ENCODE data around the gene PWWP2B. TPM values are rescaled to one million over a fixed set of nuclear protein-coding genes. Genes with fewer than 3 reads are reported as not detected.
"Not testable (repeated sequence)": the region's sequence is repeated elsewhere in the genome, so short reads cannot be mapped to it uniquely, and the experiment has no call there.

Gene PWWP2B
- total RNA-seq, 2 experiments from 2014 or later = 2.9 to 3.1 TPM

DNA sequence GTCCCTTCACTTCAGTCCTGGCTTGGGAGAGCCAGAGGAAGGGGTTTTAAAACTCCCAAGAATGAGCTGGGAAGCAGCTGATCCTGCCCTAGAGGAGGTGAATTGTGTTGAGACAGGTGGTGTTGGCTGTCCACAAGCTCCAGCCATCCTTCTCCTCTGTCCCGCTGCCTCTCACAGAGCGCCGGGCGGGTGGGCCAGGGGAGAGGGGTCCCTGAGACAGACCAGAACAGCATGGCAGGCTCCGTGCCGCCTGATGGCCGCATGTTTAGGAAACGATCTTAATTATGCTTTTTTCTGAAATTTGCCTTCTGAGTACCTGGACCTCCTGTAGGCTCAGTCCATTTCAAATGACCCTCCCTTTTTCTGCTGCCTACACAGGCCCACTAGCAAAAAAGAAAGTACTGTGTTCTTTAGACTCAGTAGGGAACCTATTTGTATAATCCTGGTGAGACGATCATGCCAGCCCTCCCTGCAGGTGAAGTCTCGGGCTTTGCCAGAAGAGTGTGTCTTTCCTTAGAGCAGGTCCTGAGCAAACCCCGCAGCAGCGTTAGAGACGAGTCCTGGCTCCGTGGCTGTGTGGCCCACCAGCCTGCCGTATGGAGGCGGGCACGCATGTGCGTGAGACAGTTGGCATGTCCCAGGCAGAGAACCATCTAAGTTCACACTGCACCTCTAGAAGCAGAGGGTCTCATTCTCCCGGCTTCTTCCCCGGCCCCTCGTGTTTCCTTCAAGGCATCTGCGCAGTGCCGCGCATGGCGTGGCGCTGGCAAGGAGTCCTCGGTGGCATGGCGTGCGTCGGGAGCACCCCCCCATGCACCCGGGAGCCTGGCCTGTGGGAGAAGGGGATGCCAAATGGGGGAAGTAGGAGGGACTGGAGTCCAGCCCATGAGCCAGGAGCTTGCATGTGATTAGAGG, 26.3 kb upstream of the PWWP2B start:
- Mint-ChIP-seq H3K36me3 (no peaks in the 10 kb centered on the region), H3K27ac (no peak overlapping the region), H3K4me1 (peaks cover 4% of the 10 kb centered on the region), H3K27me3 (no peaks in the 10 kb centered on the region), H3K9me3 (no peaks in the 10 kb centered on the region), H3K4me3 (no peak overlapping the region)
- DNase-seq = no peak

DNA sequence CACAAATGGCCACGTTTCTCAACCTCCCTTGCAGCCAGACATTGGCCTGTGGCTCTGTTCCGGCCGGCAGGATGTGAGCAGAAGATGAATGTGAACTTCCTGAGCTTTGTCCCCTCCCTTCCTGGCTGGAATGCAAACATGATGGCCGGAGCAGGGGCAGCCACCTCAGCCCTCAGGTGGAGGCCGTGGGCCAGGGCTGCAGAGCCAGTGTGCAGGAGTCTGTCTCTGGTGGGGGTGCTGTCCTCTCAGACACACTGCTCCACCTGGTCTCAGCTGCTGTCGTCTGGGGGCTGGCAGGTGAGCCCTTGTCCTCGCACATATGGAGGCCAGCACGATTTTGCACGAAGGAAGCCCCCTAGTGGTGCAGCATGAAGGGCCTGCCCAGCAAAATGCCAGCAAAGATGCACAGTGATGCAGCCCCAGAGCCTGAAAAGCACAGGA, 25.3 kb upstream of the PWWP2B start:
- H3K4me3 Mint-ChIP-seq = no peak overlapping the region
- H3K27ac Mint-ChIP-seq = no peak overlapping the region
- no peaks in the 10 kb centered on the region for H3K27me3 Mint-ChIP-seq
- H3K36me3 Mint-ChIP-seq = no peaks in the 10 kb centered on the region
- H3K4me1 Mint-ChIP-seq = peaks cover 4% of the 10 kb centered on the region
- H3K9me3 Mint-ChIP-seq = no peaks in the 10 kb centered on the region
- peak; percentile 25 for DNase-seq

DNA sequence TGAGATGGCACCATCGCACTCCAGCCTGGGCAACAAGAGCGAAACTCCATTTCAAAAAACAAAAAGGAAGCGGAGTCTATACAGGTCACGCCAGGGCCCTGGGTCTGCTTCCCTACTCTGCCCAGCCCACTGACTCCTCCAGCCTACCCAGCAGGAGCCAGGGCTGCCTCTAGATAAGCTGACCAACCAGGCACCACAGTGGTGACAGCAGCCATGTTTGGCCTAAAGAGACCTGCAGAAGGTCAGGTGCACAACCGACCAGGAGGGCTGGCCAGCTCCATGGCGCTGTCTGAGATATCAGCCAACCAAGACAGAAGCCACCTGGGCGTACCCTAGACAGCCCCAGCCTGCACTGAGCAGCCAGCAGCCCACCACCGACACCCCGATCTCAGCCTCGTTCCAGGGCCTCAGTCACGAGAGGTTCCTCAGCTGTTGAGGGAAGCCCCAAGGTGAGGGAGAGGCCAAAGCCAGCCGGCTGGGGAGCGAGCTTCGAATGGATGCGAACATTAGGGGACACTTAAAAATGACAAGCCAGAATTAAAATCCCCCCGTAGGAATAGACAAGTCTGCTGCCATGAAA, 24.4 kb upstream of the PWWP2B start:
- Mint-ChIP-seq H3K36me3 (no peaks in the 10 kb centered on the region), H3K4me3 (no peak overlapping the region), H3K27ac (no peak overlapping the region), H3K27me3 (no peaks in the 10 kb centered on the region), H3K4me1 (peaks cover 4% of the 10 kb centered on the region), H3K9me3 (no peaks in the 10 kb centered on the region)
- DNase-seq = no peak

DNA sequence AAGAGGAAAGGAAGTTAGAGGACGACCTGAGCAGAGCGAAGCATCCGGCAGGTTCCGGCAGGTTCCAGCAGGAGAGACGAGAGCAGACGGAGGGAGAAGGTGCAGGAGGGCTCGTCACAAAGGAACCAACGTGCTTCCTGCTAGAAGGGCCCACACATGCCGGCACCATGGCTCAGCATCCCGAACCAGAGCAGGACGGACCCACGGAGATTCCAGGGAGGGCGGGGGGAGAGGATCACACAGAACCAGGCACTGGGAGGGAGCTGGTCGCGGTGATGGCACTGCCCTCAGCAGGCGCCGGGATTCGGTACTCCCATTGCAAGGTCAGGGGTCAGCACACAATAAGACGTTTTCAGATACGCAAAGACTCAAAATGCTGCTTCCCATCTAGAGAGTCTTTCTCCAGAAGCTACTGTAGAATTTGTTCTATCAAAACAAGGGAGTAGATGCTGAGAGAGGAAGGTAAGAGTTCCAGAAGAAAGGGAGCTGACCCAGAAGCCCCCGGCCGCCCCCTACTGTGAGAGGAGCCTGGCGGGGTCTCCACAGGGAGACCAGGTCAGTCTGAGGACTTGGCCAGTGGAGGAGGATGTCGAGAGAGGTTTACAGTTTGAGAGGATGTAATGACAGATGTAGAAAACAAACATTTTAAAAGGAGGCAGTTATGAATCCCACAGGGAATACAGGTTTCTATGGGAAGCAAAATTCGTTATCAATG, 23.6 kb upstream of the PWWP2B start:
- no peak overlapping the region for H3K27ac Mint-ChIP-seq
- no peak for DNase-seq
- no peaks in the 10 kb centered on the region for H3K27me3 Mint-ChIP-seq
- H3K36me3 Mint-ChIP-seq = no peaks in the 10 kb centered on the region
- no peaks in the 10 kb centered on the region for H3K9me3 Mint-ChIP-seq
- H3K4me1 Mint-ChIP-seq = peaks cover 4% of the 10 kb centered on the region
- no peak overlapping the region for H3K4me3 Mint-ChIP-seq

DNA sequence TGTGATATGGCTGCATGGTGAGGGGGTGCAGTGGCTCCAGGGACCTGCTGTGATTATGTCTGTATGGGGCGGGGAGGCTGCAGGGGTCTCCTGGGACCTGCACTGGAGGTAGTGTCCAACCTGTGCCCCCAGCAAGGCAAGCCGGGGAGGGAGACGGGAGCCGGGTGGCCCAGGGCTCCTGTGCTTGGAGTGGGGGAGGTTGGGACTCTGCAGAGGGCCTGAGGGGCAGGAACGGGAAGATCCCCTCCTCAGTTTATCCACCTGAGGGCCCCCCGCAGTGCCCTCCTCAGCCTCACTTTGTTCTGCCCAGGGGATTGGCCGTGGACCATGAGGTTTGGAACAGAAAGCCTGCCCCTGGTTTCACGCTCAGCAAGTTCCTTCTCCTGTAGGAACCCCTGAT, 22.8 kb upstream of the PWWP2B start:
- DNase-seq = no peak
- H3K36me3 Mint-ChIP-seq = no peaks in the 10 kb centered on the region
- no peak overlapping the region for H3K27ac Mint-ChIP-seq
- no peaks in the 10 kb centered on the region for H3K27me3 Mint-ChIP-seq
- H3K4me1 Mint-ChIP-seq = peaks cover 4% of the 10 kb centered on the region
- no peaks in the 10 kb centered on the region for H3K9me3 Mint-ChIP-seq
- no peak overlapping the region for H3K4me3 Mint-ChIP-seq

DNA sequence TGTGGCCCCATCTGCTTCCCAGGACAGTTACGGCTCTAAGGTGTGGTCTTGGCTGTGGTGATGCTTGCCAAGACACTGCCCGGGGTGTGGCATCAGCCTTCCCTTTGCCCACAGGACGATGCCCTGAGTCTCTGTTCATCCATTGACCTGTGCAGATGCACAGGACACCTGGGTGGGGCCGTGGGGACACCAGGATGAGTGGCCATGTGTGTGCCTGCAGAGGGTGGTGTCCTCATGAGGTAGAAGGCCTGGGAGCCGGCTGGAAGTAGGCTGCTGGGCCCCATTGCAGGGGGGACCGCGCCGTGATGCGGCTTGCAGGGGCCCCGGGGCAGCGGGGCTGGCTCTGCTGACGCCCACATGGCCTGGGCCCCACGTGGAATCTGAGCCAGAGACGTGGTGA, 22.4 kb upstream of the PWWP2B start:
- Mint-ChIP-seq H3K36me3 (no peaks in the 10 kb centered on the region), H3K27me3 (no peaks in the 10 kb centered on the region), H3K4me3 (no peak overlapping the region), H3K27ac (no peak overlapping the region), H3K9me3 (no peaks in the 10 kb centered on the region), H3K4me1 (peaks cover 4% of the 10 kb centered on the region)
- DNase-seq = no peak

DNA sequence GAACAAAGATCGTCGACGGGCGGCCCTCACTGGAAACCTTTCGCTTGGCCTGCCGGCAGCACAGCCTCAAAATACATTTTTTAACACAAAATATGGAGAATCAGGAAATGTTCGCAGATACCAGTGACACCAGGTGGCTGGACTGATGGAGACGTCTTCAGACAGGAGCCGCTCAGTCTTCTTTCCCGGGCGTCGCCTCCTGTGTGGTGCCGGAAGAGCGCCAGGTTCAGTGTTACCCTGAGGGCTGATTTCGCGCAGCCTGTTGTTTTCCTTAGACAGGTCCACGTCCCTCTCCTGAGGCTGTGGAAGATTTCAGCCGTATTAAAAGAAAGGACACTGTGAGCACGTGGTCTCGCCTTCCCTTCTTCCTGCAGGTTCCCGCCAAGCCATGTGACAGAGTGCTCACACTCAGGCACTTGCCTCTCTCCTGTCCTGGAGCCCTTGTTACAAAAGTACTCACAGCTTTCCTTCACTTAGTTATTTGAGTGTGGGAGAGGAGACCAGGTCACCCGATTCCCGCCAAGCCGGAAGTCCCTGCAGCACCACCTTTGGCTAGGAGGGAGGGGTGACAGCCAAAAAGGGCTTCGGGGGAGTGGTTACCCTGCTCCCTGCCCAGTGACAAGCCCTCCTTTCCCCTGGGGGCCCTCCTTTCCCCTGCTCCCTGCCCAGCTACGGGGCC, 21.7 kb upstream of the PWWP2B start:
- H3K27me3 Mint-ChIP-seq = no peaks in the 10 kb centered on the region
- peaks cover 4% of the 10 kb centered on the region for H3K4me1 Mint-ChIP-seq
- H3K9me3 Mint-ChIP-seq = no peaks in the 10 kb centered on the region
- no peaks in the 10 kb centered on the region for H3K36me3 Mint-ChIP-seq
- H3K4me3 Mint-ChIP-seq = no peak overlapping the region
- DNase-seq = no peak
- H3K27ac Mint-ChIP-seq = no peak overlapping the region

DNA sequence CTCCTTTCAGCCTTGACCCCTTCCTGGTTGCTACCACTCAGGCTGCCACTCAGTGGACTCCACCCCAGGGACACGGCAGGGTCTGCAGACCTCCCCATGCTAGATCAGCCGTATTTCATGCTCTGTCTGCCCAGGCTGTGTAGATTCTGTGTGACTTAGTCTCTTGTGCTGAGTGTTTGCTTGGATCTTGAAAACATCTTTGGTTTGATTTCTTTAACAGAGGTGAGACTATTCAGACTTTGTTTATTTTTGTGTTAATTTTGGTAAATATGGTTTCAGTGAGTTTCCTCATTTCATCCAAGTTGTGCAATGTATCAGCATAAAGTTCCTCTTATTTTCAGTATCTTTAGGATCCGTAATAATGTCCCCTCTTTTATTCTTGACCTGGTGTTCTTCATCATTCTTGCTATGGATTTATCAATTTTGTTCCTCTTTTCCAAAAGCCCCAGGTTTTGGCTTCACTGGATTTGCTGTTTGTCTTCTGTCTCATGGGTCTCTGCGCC, 21.2 kb upstream of the PWWP2B start:
- Mint-ChIP-seq H3K27me3 (no peaks in the 10 kb centered on the region), H3K4me3 (no peak overlapping the region), H3K36me3 (no peaks in the 10 kb centered on the region), H3K27ac (no peak overlapping the region), H3K4me1 (peaks cover 4% of the 10 kb centered on the region), H3K9me3 (no peaks in the 10 kb centered on the region)
- DNase-seq = no peak

DNA sequence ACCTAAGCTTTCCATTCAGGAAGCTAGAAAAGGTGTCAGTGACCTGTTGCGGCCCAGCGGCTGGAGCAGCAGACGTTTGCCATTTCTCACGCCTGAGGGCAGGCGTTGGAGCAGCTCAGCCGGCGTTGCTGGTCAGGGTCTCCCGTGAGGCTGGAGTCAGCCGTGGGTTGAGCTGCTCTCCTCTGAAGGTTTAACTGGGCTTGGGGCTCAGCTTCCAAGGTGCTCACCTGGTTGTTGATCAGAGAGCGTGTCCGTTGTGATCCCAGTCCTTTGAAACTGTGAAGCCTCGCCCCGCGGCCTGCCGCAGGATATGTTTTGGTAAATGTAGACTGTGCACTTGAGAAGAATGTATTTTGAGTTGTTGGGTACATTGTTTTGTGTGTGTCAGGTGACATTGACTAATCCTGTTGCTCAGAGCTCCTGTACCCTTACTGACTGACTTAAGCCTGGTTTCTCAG, 20.6 kb upstream of the PWWP2B start:
- Mint-ChIP-seq H3K36me3 (no peaks in the 10 kb centered on the region), H3K9me3 (no peaks in the 10 kb centered on the region), H3K27ac (no peak overlapping the region), H3K4me1 (peaks cover 4% of the 10 kb centered on the region), H3K4me3 (no peak overlapping the region), H3K27me3 (no peaks in the 10 kb centered on the region)
- no peak for DNase-seq

DNA sequence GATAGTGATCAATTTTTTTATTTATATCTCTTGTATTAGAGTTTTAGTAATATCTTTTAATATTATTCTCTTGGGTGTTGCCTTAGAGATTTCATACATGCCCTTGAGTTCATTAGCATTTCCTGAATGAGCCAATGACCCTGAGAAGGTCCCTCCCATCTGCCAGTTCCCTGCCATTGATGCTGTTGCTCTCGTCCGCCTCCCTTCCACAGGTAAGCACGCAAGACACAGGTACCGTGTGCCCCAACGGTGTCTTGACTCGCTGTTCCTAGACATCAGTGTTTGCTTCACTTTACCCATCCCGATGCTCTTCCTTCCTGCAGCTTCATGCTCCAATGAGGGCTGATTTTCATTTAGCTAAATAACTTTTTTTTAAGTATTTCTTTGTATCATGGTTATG, 19.7 kb upstream of the PWWP2B start:
- H3K4me3 Mint-ChIP-seq = no peak overlapping the region
- no peaks in the 10 kb centered on the region for H3K9me3 Mint-ChIP-seq
- DNase-seq = no peak
- H3K4me1 Mint-ChIP-seq = peaks cover 3% of the 10 kb centered on the region
- no peaks in the 10 kb centered on the region for H3K36me3 Mint-ChIP-seq
- no peak overlapping the region for H3K27ac Mint-ChIP-seq
- H3K27me3 Mint-ChIP-seq = no peaks in the 10 kb centered on the region

DNA sequence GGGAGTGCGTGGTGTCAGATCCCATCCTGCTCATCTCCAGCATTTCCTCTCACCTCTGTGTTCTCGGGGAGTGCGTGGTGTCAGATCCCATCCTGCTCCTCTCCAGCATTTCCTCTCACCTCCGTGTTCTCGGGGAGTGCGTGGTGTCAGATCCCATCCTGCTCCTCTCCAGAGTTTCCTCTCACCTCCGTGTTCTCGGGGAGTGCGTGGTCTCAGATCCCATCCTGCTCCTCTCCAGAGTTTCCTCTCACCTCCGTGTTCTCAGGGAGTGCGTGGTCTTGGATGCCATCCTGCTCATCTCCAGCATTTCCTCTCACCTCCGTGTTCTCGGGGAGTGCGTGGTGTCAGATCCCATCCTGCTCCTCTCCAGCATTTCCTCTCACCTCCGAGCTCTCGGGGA, 18.0 kb upstream of the PWWP2B start:
- H3K27ac Mint-ChIP-seq, H3K4me1 Mint-ChIP-seq, H3K27me3 Mint-ChIP-seq, H3K9me3 Mint-ChIP-seq, H3K4me3 Mint-ChIP-seq, DNase-seq, H3K36me3 Mint-ChIP-seq: not testable (repeated sequence)

DNA sequence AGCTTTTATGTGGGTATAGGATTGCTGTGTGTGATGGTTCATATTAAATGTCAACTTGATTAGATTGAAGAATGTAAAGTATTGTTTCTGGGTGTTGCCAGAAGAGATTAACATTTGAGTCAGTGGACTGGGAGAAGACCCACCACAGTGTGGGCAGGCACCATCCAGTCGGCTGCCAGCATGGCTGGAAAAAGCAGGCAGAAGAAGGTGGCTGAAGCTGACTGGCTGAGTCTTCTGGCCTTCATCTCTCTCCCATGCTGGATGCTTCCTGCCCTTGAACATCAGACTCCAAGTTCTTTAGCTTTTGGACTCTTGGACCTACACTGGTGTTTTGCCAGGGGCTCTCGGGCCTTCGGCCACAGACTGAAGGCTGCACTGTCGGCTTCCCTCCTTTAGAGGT, 16.0 kb upstream of the PWWP2B start:
- not testable (repeated sequence) for H3K4me1 Mint-ChIP-seq, H3K9me3 Mint-ChIP-seq, H3K36me3 Mint-ChIP-seq, H3K27me3 Mint-ChIP-seq, H3K4me3 Mint-ChIP-seq, DNase-seq, H3K27ac Mint-ChIP-seq

DNA sequence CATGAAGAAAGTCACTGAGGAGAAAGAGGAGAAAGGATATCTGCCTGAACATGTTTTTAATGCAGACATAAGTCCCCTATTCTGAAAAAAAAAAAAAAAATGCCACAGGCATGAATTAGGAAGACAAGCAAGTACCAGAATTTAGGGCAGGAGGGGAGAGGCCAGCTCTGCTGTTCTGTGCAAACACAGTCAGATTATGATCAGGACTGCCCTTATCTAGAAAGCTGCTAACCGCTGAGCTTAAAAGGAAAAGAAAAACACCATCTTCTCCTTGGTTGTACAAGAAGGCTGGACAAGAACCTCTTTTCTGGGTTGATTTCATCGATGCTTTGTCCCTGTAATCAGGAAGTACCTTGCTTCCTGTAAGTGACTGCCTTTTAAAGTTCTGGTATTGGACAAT, 15.3 kb upstream of the PWWP2B start:
- Mint-ChIP-seq H3K4me1 (peaks cover 8% of the 10 kb centered on the region), H3K4me3 (no peak overlapping the region)
- no peak for DNase-seq

DNA sequence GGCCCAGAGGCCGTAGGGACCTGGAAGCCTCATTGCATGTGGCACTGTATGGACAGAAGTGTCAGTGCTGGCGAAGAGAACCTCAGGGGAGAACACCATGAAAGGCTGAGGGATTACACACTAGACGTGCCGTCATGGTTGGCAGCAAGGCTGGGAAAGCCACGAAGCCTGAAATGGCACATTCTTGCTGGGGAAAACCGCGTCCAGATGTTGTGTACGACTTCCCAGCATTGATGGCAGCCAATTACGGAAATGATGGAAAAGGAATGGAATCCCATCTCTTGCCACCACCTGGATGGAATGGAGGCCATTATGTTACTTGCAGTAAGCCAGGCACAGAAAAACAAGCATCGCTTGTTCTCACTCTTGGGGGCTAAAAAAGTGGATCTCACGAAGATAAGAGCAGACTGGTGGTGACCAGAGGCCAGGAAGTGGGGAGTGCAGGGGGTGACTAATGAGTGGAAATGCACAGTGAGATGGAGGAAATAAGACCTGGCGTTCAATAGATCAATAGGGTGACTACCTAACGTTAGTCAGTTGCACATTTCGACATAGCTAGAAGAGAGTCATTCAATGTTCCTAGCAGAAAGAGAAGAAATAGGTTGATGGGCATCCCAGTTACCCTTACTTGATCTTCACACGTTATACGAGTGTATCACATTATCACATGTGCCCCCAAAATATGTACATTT, 14.6 kb upstream of the PWWP2B start:
- no peak overlapping the region for H3K4me3 Mint-ChIP-seq
- no peak overlapping the region for H3K27ac Mint-ChIP-seq
- no peaks in the 10 kb centered on the region for H3K27me3 Mint-ChIP-seq
- no peaks in the 10 kb centered on the region for H3K9me3 Mint-ChIP-seq
- H3K4me1 Mint-ChIP-seq = peaks cover 8% of the 10 kb centered on the region
- no peaks in the 10 kb centered on the region for H3K36me3 Mint-ChIP-seq
- DNase-seq = no peak

More for the DNA sequence above, 15.3 kb upstream of the PWWP2B start:
- no peak overlapping the region for H3K27ac Mint-ChIP-seq
- no peaks in the 10 kb centered on the region for H3K27me3 Mint-ChIP-seq
- no peaks in the 10 kb centered on the region for H3K36me3 Mint-ChIP-seq
- H3K9me3 Mint-ChIP-seq = no peaks in the 10 kb centered on the region

Measured in activated naive CD8-positive, alpha-beta T cell treated with anti-CD3 and anti-CD28 coated beads for 36 hours (primary cell).